Choroid plexus epithelial cell (primary cell): Measurements from ENCODE around the gene SSX2IP.
A peak's percentile ranks its signal among the peaks of the same experiment; 100 is the strongest.

Source experiments
- DNase-seq: peaks from one replicate; pipeline ENCODE4 v3.0.0-alpha.2; 2010; ENCODE audit warnings: low read depth
- H3K4me3 ChIP-seq: 2 replicates; pipeline ENCODE4 v1.5.1; 2011; ENCODE audit warnings: low read depth, mild to moderate bottlenecking, control low read depth, low read length, moderate library complexity
- CTCF ChIP-seq: conservative IDR thresholded peaks from 2 replicates; pipeline ENCODE4 v1.5.1; 2011; ENCODE audit warnings: low read depth, mild to moderate bottlenecking, control low read depth, inconsistent platforms, low read length, moderate library complexity

The SSX2IP gene

GRCh38 chr1:84677415-84678099 is 12.7 kb downstream of the SSX2IP start:
- DNase-seq: no peak
- no peak for TF ChIP-seq CTCF
- no peak overlapping the region for H3K4me3 ChIP-seq

DNA sequence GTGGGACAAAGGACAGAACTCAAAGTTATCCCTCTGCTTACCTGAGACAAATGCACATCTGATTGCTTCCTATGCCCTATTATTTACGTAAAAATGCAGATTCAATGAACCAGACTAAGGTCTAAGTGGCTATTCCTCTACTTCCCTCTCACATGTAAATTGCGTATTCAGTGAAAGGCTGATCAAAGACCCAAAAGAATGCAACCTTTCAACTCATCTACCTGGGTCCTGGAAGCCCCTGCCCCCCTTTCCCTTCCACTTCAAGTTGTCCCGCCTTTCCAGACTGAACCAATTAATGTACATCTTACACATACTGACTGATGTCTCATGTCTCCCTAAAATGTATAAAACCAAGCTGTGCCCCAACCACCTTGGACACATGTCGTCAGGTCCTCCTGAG is 14.6 kb downstream of the SSX2IP start:
- no peak for DNase-seq
- no peak overlapping the region for H3K4me3 ChIP-seq
- TF ChIP-seq CTCF: no peak

DNA sequence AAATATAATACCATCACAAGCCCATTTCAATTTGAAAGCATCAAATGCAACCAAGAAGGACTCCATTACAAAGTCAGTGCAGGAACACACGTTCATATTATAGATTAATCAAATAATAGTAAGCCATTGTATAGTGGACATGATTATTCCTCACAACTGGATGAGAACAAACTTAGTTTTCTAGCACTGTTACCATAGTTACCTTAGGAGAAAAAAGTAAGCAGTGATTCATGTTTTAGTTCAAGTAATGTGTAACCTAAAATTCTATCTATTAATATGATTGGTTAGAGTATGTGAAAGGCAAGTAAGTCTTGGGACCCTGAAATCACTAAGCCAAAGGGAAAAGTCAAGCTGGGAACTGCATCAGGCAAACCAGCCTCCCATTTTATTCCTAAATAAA is 15.2 kb downstream of the SSX2IP start:
- no peak for TF ChIP-seq CTCF
- no peak for DNase-seq
- no peak overlapping the region for H3K4me3 ChIP-seq

GRCh38 chr1:84674705-84675104 is 15.6 kb downstream of the SSX2IP start:
- DNase-seq: no peak
- no peak overlapping the region for H3K4me3 ChIP-seq
- no peak for TF ChIP-seq CTCF

DNA sequence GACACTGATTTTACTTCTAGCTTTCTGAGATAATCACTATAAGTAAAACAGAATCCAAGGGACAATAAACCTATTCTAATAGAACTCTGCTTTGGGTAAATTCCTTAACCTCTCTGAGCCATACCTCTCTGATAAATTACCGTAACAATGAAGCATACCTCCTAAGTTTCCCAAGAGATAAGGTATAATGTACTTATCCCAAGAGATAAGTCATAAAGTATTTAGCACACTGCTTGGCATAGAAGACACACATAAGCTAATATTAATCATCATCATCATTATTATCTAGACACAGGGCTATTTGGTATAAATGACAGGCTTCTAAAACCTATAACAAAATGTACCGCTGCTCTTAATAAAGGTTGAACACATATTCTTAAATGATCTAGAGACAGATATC is 16.2 kb downstream of the SSX2IP start:
- no peak for TF ChIP-seq CTCF
- no peak for DNase-seq
- H3K4me3 ChIP-seq: no peak overlapping the region

GRCh38 chr1:84672080-84672854 is 18.0 kb downstream of the SSX2IP start:
- DNase-seq: no peak
- no peak for TF ChIP-seq CTCF
- H3K4me3 ChIP-seq: no peak overlapping the region

- peak; percentile 82 for DNase-seq
- H3K4me3 ChIP-seq: no peak overlapping the region
- no peak for TF ChIP-seq CTCF
Measured at GRCh38 chr1:84669831-84670230, 20.4 kb downstream of the SSX2IP start.
